Peyer's patch (tissue), 4 donors: ENCODE measurements around the gene AUTS2. TPM values are rescaled to one million over a fixed set of nuclear protein-coding genes. Genes with fewer than 3 reads are reported as not detected.

Source experiments
- DNase-seq, 3 donors: peaks; one replicate each; pipeline ENCODE4 v3.0.0-alpha.2; 2017 to 2019
- H3K27ac ChIP-seq, 4 donors: fragments of 200-600 bp; sonication (generic); one replicate each; pipeline ENCODE4 v1.5.1; 2016 to 2019
- H3K27me3 ChIP-seq, 2 donors: fragments of 200-600 bp; sonication (generic); one replicate each; pipeline ENCODE4 v1.5.1; 2019
- H3K36me3 ChIP-seq, 3 donors: fragments of 200-600 bp; sonication (generic); one replicate each; pipeline ENCODE4 v1.5.1; 2016 to 2019
- H3K4me1 ChIP-seq, 4 donors: fragments of 200-600 bp; sonication (generic); one replicate each; pipeline ENCODE4 v1.5.1; 2016 to 2019
- H3K4me3 ChIP-seq, 4 donors: fragments of 200-600 bp; sonication (generic); 1 replicate in 3 of 4; 2 replicates in 1 of 4; pipeline ENCODE4 v1.5.1; 2016 to 2019; ENCODE audit warnings: mild to moderate bottlenecking in 1 of 4
- H3K9me3 ChIP-seq, 4 donors: fragments of 200-600 bp; sonication (generic); one replicate each; pipeline ENCODE4 v1.5.1; 2016 to 2019; ENCODE audit warnings: mild to moderate bottlenecking in 1 of 4
- CTCF ChIP-seq, 6 experiments: fragments of 450-650 bp in 4 of 6; fragments of 200-600 bp in 2 of 6; sonication (generic) in 1 of 6; IDR thresholded peaks; one replicate each; pipeline ENCODE4 v1.5.1; 2017 to 2019; ENCODE audit warnings: antibody characterized with exemption in 6 of 6, mild to moderate bottlenecking in 3 of 6, moderate library complexity in 1 of 6
- POLR2A ChIP-seq, 2 donors: fragments of 450-650 bp; IDR thresholded peaks; one replicate each; pipeline ENCODE4 v1.5.1; 2017; ENCODE audit warnings: antibody characterized with exemption in 2 of 2, mild to moderate bottlenecking in 2 of 2, moderate library complexity in 2 of 2
- total RNA-seq, 4 donors: library from RNA; depleted of rRNA; stranded (reverse); fragments of >200 nt; gene quantifications; one replicate each; pipeline ENCODE4 v1.1.0, GENCODE V29; 2016

The AUTS2 gene
- total RNA-seq, 4 donors from 2014 or later = 55.9 to 90.0 (median 72.6) TPM

GRCh38 chr7:70435634-70436033 lies 837.4 kb downstream of the AUTS2 start:
- Histone ChIP-seq H3K27ac (no peak overlapping the region), H3K9me3 (no peaks in the 10 kb centered on the region), H3K27me3 (no peaks in the 10 kb centered on the region), H3K4me1 (no peaks in the 10 kb centered on the region), H3K4me3 (no peak overlapping the region), H3K36me3 (no peaks in the 10 kb centered on the region)
- no peak for DNase-seq
- TF ChIP-seq POLR2A (IDR thresholded peaks at IDR 0.05) (no peak), CTCF (IDR thresholded peaks at IDR 0.05) (no peak)

GRCh38 chr7:70436790-70437350 lies 838.6 kb downstream of the AUTS2 start:
- TF ChIP-seq CTCF (IDR thresholded peaks at IDR 0.05) (no peak), POLR2A (IDR thresholded peaks at IDR 0.05) (no peak)
- H3K4me1 ChIP-seq = no peaks in the 10 kb centered on the region
- no peaks in the 10 kb centered on the region for H3K27me3 ChIP-seq
- no peak for DNase-seq
- no peaks in the 10 kb centered on the region for H3K9me3 ChIP-seq
- H3K27ac ChIP-seq = no peak overlapping the region
- no peaks in the 10 kb centered on the region for H3K36me3 ChIP-seq
- no peak overlapping the region for H3K4me3 ChIP-seq

- H3K27ac ChIP-seq = no peak overlapping the region
- DNase-seq = no peak
- no peak overlapping the region for H3K4me3 ChIP-seq
- TF ChIP-seq POLR2A (IDR thresholded peaks at IDR 0.05) (no peak), CTCF (IDR thresholded peaks at IDR 0.05) (no peak)
- no peaks in the 10 kb centered on the region for H3K4me1 ChIP-seq
- no peaks in the 10 kb centered on the region for H3K36me3 ChIP-seq
- H3K27me3 ChIP-seq = no peaks in the 10 kb centered on the region
- H3K9me3 ChIP-seq = no peaks in the 10 kb centered on the region
These were observed 841.4 kb downstream of the AUTS2 start for GRCh38 chr7:70439651-70440050.

- Histone ChIP-seq H3K27ac (no peak overlapping the region), H3K4me1 (no peaks in the 10 kb centered on the region), H3K4me3 (no peak overlapping the region), H3K9me3 (no peaks in the 10 kb centered on the region), H3K36me3 (no peaks in the 10 kb centered on the region), H3K27me3 (no peaks in the 10 kb centered on the region)
- TF ChIP-seq POLR2A (IDR thresholded peaks at IDR 0.05) (no peak), CTCF (IDR thresholded peaks at IDR 0.05) (no peak)
- DNase-seq = no peak
These were observed 848.3 kb downstream of the AUTS2 start for GRCh38 chr7:70446448-70447143.

GRCh38 chr7:70448312-70448906 lies 850.1 kb downstream of the AUTS2 start:
- Histone ChIP-seq H3K4me1 (no peaks in the 10 kb centered on the region), H3K27ac (no peak overlapping the region), H3K27me3 (no peaks in the 10 kb centered on the region), H3K9me3 (no peaks in the 10 kb centered on the region), H3K4me3 (no peak overlapping the region), H3K36me3 (no peaks in the 10 kb centered on the region)
- no peak for TF ChIP-seq POLR2A (IDR thresholded peaks at IDR 0.05)
- no peak for TF ChIP-seq CTCF (IDR thresholded peaks at IDR 0.05)
- DNase-seq = no peak
